Body of pancreas (tissue), 4 donors: ENCODE data around the gene PRDM7. TPM values are rescaled to one million over a fixed set of nuclear protein-coding genes. Genes with fewer than 3 reads are reported as not detected.

ENCODE experiments used
- ATAC-seq: fragments of 150-250 bp; one replicate; pipeline ENCODE4 v1.9.1; 2016
- DNase-seq, 4 donors: peaks; one replicate each; pipeline ENCODE4 v3.0.0-alpha.2; 2019
- H3K27ac ChIP-seq, 4 donors: fragments of 200-600 bp; sonication (generic); 1 replicate in 3 of 4; 2 replicates in 1 of 4; pipeline versions ENCODE4 v1.5.1 to v1.6.1; 2016 to 2019; ENCODE audit warnings: mild to moderate bottlenecking in 1 of 4, mixed read lengths in 1 of 4, moderate library complexity in 1 of 4
- H3K27me3 ChIP-seq, 2 donors: fragments of 200-600 bp; sonication (generic); one replicate each; pipeline ENCODE4 v1.6.0; 2016; ENCODE audit warnings: mild to moderate bottlenecking in 1 of 2
- H3K36me3 ChIP-seq, 2 donors: fragments of 200-600 bp; sonication (generic); replicated peaks in 1 of 2; 2 replicates each; pipeline ENCODE4 v1.5.1; 2016; ENCODE audit warnings: low read depth in 2 of 2; ENCODE audit not compliant: insufficient read depth in 1 of 2
- H3K4me1 ChIP-seq: fragments of 200-600 bp; sonication (generic); one replicate; pipeline ENCODE4 v1.6.0; 2016
- H3K4me3 ChIP-seq, 2 donors: fragments of 200-600 bp; sonication (generic); 1 replicate in 1 of 2; 2 replicates in 1 of 2; pipeline ENCODE4 v1.5.1; 2016 to 2019
- H3K9me3 ChIP-seq, 3 donors: fragments of 200-600 bp; sonication (generic); 1 replicate in 2 of 3; 2 replicates in 1 of 3; pipeline ENCODE4 v1.5.1; 2016
- CTCF ChIP-seq, 7 experiments: fragments of 450-650 bp in 4 of 7; fragments of 200-600 bp in 3 of 7; sonication (generic) in 3 of 7; IDR thresholded peaks; one replicate each; pipeline ENCODE4 v1.5.1; 2016 to 2019; ENCODE audit warnings: antibody characterized with exemption in 7 of 7
- POLR2A ChIP-seq, 3 donors: fragments of 450-650 bp; IDR thresholded peaks; one replicate each; pipeline ENCODE4 v1.6.1; 2016; ENCODE audit warnings: antibody characterized with exemption in 3 of 3, mild to moderate bottlenecking in 2 of 3
- WGBS, 2 donors: methylation state at CpG; one replicate each; pipeline ENCODE4 v1.1.5; 2017; 5-methylcytosine and 5-hydroxymethylcytosine counted together
- intact Hi-C: fragments of 100-400 bp; cut with DNase I; formaldehyde crosslinking; loops from one replicate; pipeline ENCODE4 v1.15.1; 2023
- total RNA-seq, 2 donors: library from RNA; depleted of rRNA; stranded (reverse); fragments of >200 nt; gene quantifications; one replicate each; pipeline ENCODE4 v1.1.0, GENCODE V29; 2016

Gene PRDM7
- total RNA-seq, 2 donors from 2014 or later, result not detected

GRCh38 chr16:90083139-90083538 is 6.0 kb upstream of the PRDM7 start:
- Histone ChIP-seq H3K36me3 (no peaks in the 10 kb centered on the region), H3K4me3 (no peak overlapping the region), H3K9me3 (no peaks in the 10 kb centered on the region), H3K27me3 (no peaks in the 10 kb centered on the region), H3K27ac (peak overlapping the region in 1 of 4 donors; percentile 72), H3K4me1 (peaks cover 12% of the 10 kb centered on the region)
- TF ChIP-seq CTCF (IDR thresholded peaks at IDR 0.05) (no peak), POLR2A (IDR thresholded peaks at IDR 0.05) (no peak)
- ATAC-seq, result no peak
- DNase-seq, result no peak
- WGBS, 2 donors, result 84 to 86% methylated on average over 8 of the region's 8 CpGs
- intact Hi-C loops, result no loop called here

- peak in 2 of 4 donors; percentile 17 to 21 for DNase-seq
- intact Hi-C loops, result no loop called here
- Histone ChIP-seq H3K4me1 (peaks cover 21% of the 10 kb centered on the region), H3K9me3 (no peaks in the 10 kb centered on the region), H3K36me3 (no peaks in the 10 kb centered on the region), H3K27me3 (no peaks in the 10 kb centered on the region), H3K4me3 (no peak overlapping the region), H3K27ac (peak overlapping the region in 2 of 4 donors; percentile 81 to 87)
- no peak for ATAC-seq
- WGBS, 2 donors, result 11 to 13% methylated on average over 7 of the region's 7 CpGs
- no peak for TF ChIP-seq CTCF (IDR thresholded peaks at IDR 0.05)
- TF ChIP-seq POLR2A (IDR thresholded peaks at IDR 0.05), result no peak
Measured at GRCh38 chr16:90081606-90081970, 4.5 kb upstream of the PRDM7 start.

- H3K4me1 ChIP-seq, result peaks cover 21% of the 10 kb centered on the region
- no peak overlapping the region for H3K27ac ChIP-seq
- 70 to 78% methylated on average over 6 of the region's 6 CpGs for WGBS, 2 donors
- DNase-seq, result no peak
- no peaks in the 10 kb centered on the region for H3K36me3 ChIP-seq
- no peak for ATAC-seq
- intact Hi-C loops, result no loop called here
- no peak overlapping the region for H3K4me3 ChIP-seq
- no peaks in the 10 kb centered on the region for H3K27me3 ChIP-seq
- H3K9me3 ChIP-seq, result no peaks in the 10 kb centered on the region
- TF ChIP-seq CTCF (IDR thresholded peaks at IDR 0.05) (no peak), POLR2A (IDR thresholded peaks at IDR 0.05) (no peak)
Measured at GRCh38 chr16:90078579-90078895, 1.4 kb upstream of the PRDM7 start.

GRCh38 chr16:90077757-90078578 is 837 bp upstream of the PRDM7 start:
- H3K27me3 ChIP-seq, result no peaks in the 10 kb centered on the region
- H3K4me1 ChIP-seq, result peaks cover 21% of the 10 kb centered on the region
- DNase-seq, result peak in 3 of 4 donors; percentile 19 to 32 (median 32)
- 9 to 34% methylated on average over 6 to 23 of the region's 23 CpGs for WGBS, 2 donors
- H3K36me3 ChIP-seq, result no peaks in the 10 kb centered on the region
- ATAC-seq, result peak; percentile 32
- no peak for TF ChIP-seq CTCF (IDR thresholded peaks at IDR 0.05)
- peak in 1 of 3 donors; percentile 14 for TF ChIP-seq POLR2A (IDR thresholded peaks at IDR 0.05)
- no peak overlapping the region for H3K4me3 ChIP-seq
- H3K27ac ChIP-seq, result peak overlapping the region in 3 of 4 donors; percentile 75 to 81 (median 80)
- H3K9me3 ChIP-seq, result no peaks in the 10 kb centered on the region
- intact Hi-C loops, result no loop called here
